H1 (cell line): ENCODE data around the gene MTIF3. TPM values are rescaled to one million over a fixed set of nuclear protein-coding genes. Genes with fewer than 3 reads are reported as not detected.

Experiments used
- CTCF ChIA-PET: fragments of 300-600 bp; sonication (Branson Sonifier 250); formaldehyde crosslinking; loops from one replicate; lab custom pipeline; 2021; ENCODE audit not compliant: partially characterized antibody; lab: Charles Lee
- POLR2A ChIA-PET: fragments of 300-600 bp; sonication (Branson Sonifier 250); formaldehyde crosslinking; loops from one replicate; lab custom pipeline; 2021; ENCODE audit warnings: inconsistent platforms; ENCODE audit not compliant: partially characterized antibody; lab: Charles Lee
- DNase-seq, 2 experiments: peaks; one replicate each; pipeline versions ENCODE4 v3.0.0 to v3.0.0-alpha.2; 2010 to 2022; ENCODE audit warnings: low spot score in 2 of 2, low read depth in 1 of 2, mixed read lengths in 1 of 2
- FAIRE-seq: peaks from 2 replicates; lab custom pipeline; 2011; peaks lifted over from hg19 to GRCh38; lab: Jason Lieb, UNC
- H2AFZ ChIP-seq: 2 replicates; pipeline ENCODE4 v1.8.1; 2012; ENCODE audit warnings: low read length, inconsistent platforms
- H2AK5ac ChIP-seq: 2 replicates; pipeline ENCODE4 v1.6.1; 2013; ENCODE audit warnings: low read depth, low read length
- H2BK120ac ChIP-seq: replicated peaks from 2 replicates; pipeline ENCODE3; 2013; ENCODE audit warnings: low read depth, low read length, inconsistent platforms
- H2BK12ac ChIP-seq: 2 replicates; pipeline ENCODE4 v1.6.1; 2013; ENCODE audit warnings: low read depth, low read length
- H2BK15ac ChIP-seq: 2 replicates; pipeline ENCODE4 v1.6.1; 2013; ENCODE audit warnings: low read length
- H2BK20ac ChIP-seq: 2 replicates; pipeline ENCODE4 v1.6.1; 2013; ENCODE audit warnings: low read length
- H2BK5ac ChIP-seq: 2 replicates; pipeline ENCODE4 v1.6.1; 2013; ENCODE audit warnings: low read depth, low read length
- H3K14ac ChIP-seq: 2 replicates; pipeline ENCODE4 v1.6.1; 2013; ENCODE audit warnings: inconsistent platforms; ENCODE audit not compliant: insufficient read length
- H3K18ac ChIP-seq: 2 replicates; pipeline ENCODE4 v1.6.1; 2013; ENCODE audit warnings: low read length; ENCODE audit errors: extremely low read depth
- H3K23ac ChIP-seq: 2 replicates; pipeline ENCODE4 v1.6.1; 2013; ENCODE audit warnings: inconsistent platforms; ENCODE audit not compliant: insufficient read length
- H3K23me2 ChIP-seq: 2 replicates; pipeline ENCODE4 v1.6.1; 2013; ENCODE audit warnings: low read depth, low read length
- H3K27ac ChIP-seq: 2 replicates; pipeline ENCODE4 v1.6.1; 2011; ENCODE audit warnings: low read depth, low read length, inconsistent platforms
- H3K27me3 ChIP-seq, 4 experiments: replicated peaks in 1 of 4; 1 replicate in 1 of 4; 2 replicates in 3 of 4; pipeline versions ENCODE4 v1.6.1 to v1.8.1; 2011 to 2013; ENCODE audit warnings: low read length in 3 of 4, mild to moderate bottlenecking in 3 of 4, inconsistent platforms in 2 of 4, mixed read lengths in 2 of 4, moderate library complexity in 1 of 4; ENCODE audit not compliant: control insufficient read depth in 3 of 4, insufficient read depth in 3 of 4; ENCODE audit errors: extremely low read depth in 1 of 4
- H3K36me3 ChIP-seq, 4 experiments: 2 replicates each; pipeline versions ENCODE4 v1.6.1 to v1.8.1; 2011 to 2013; ENCODE audit warnings: mild to moderate bottlenecking in 4 of 4, low read length in 3 of 4, moderate library complexity in 2 of 4, control low read depth in 1 of 4, inconsistent platforms in 1 of 4; ENCODE audit not compliant: insufficient read depth in 4 of 4, control insufficient read depth in 2 of 4
- H3K4ac ChIP-seq: replicated peaks from 2 replicates; pipeline ENCODE3; 2013; ENCODE audit warnings: low read length, low read depth, mixed read lengths, inconsistent platforms; ENCODE audit not compliant: insufficient read length
- H3K4me1 ChIP-seq, 4 experiments: replicated peaks in 1 of 4; 1 replicate in 1 of 4; 2 replicates in 3 of 4; pipeline versions ENCODE4 v1.6.1 to v1.8.1; 2011 to 2013; ENCODE audit warnings: low read length in 3 of 4, inconsistent platforms in 2 of 4, mixed read lengths in 1 of 4; ENCODE audit not compliant: insufficient read depth in 4 of 4, control insufficient read depth in 3 of 4
- H3K4me2 ChIP-seq, 2 experiments: 2 replicates each; pipeline versions ENCODE4 v1.6.1 to v1.8.1; 2011 to 2013; ENCODE audit warnings: low read depth in 2 of 2, low read length in 2 of 2, control low read depth in 1 of 2, inconsistent platforms in 1 of 2, mild to moderate bottlenecking in 1 of 2; ENCODE audit not compliant: insufficient read depth in 1 of 2
- H3K4me3 ChIP-seq, 4 experiments: fragments of 200-600, 300-600 bp in 1 of 4; sonication (generic), shearing (Covaris generic), sonication (Bioruptor Twin) in 1 of 4; 2 replicates each; pipeline versions ENCODE4 v1.5.1 to v1.8.1; 2011 to 2016; ENCODE audit warnings: low read length in 4 of 4, low read depth in 3 of 4, control low read depth in 2 of 4, inconsistent platforms in 2 of 4, mild to moderate bottlenecking in 2 of 4, mixed read lengths in 1 of 4, moderate library complexity in 1 of 4; ENCODE audit not compliant: insufficient read depth in 2 of 4; ENCODE audit errors: extremely low read depth in 1 of 4
- H3K56ac ChIP-seq: replicated peaks from 2 replicates; pipeline ENCODE3; 2013; ENCODE audit warnings: low read depth, mild to moderate bottlenecking, mixed read lengths, low read length, inconsistent platforms; ENCODE audit not compliant: insufficient read length
- H3K79me1 ChIP-seq: 2 replicates; pipeline ENCODE4 v1.6.1; 2013; ENCODE audit warnings: low read depth, low read length, control low read depth
- H3K79me2 ChIP-seq, 2 experiments: 2 replicates each; pipeline versions ENCODE4 v1.6.1 to v1.8.1; 2012 to 2013; ENCODE audit warnings: low read length in 2 of 2, mild to moderate bottlenecking in 2 of 2, inconsistent platforms in 1 of 2; ENCODE audit not compliant: insufficient read depth in 2 of 2, control insufficient read depth in 1 of 2
- H3K9ac ChIP-seq, 4 experiments: replicated peaks in 1 of 4; 1 replicate in 1 of 4; 2 replicates in 3 of 4; pipeline versions ENCODE4 v1.6.1 to v1.8.1; 2011 to 2013; ENCODE audit warnings: low read depth in 3 of 4, low read length in 3 of 4, control low read depth in 2 of 4, mild to moderate bottlenecking in 2 of 4, moderate library complexity in 2 of 4, inconsistent platforms in 1 of 4; ENCODE audit errors: extremely low read depth in 1 of 4
- H3K9me3 ChIP-seq, 2 experiments: 2 replicates each; pipeline versions ENCODE4 v1.6.1 to v1.8.1; 2012 to 2013; ENCODE audit warnings: mild to moderate bottlenecking in 2 of 2, moderate library complexity in 2 of 2, control low read depth in 1 of 2, inconsistent platforms in 1 of 2, low read depth in 1 of 2, low read length in 1 of 2, mixed read lengths in 1 of 2; ENCODE audit not compliant: insufficient read depth in 2 of 2
- H4K20me1 ChIP-seq, 2 experiments: replicated peaks in 1 of 2; 2 replicates each; pipeline versions ENCODE3 to v1.8.1; 2011 to 2013; ENCODE audit warnings: inconsistent platforms in 2 of 2, low read length in 2 of 2, mild to moderate bottlenecking in 1 of 2; ENCODE audit not compliant: insufficient read depth in 2 of 2, control insufficient read depth in 1 of 2
- H4K5ac ChIP-seq: 2 replicates; pipeline ENCODE4 v1.6.1; 2013; ENCODE audit warnings: low read length, low read depth, mixed read lengths, inconsistent platforms; ENCODE audit not compliant: insufficient read length
- H4K8ac ChIP-seq: 2 replicates; pipeline ENCODE4 v1.8.0; 2013; ENCODE audit warnings: mild to moderate bottlenecking, moderate library complexity, low read length, inconsistent platforms; ENCODE audit not compliant: insufficient read depth; ENCODE audit errors: extremely low read depth
- H4K91ac ChIP-seq: replicated peaks from 2 replicates; pipeline ENCODE3; 2013; ENCODE audit warnings: low read length, mixed read lengths, inconsistent platforms; ENCODE audit not compliant: insufficient read length
- ATF2 ChIP-seq: IDR thresholded peaks from 2 replicates; pipeline ENCODE4 v1.6.1; 2012; ENCODE audit warnings: low read length, inconsistent platforms
- CREB1 ChIP-seq: IDR thresholded peaks from 2 replicates; pipeline ENCODE4 v1.6.1; 2012; ENCODE audit warnings: inconsistent platforms
- NANOG ChIP-seq: IDR thresholded peaks from 2 replicates; pipeline ENCODE4 v1.6.1; 2011; ENCODE audit warnings: low read length, low read depth, mild to moderate bottlenecking, inconsistent platforms; ENCODE audit not compliant: insufficient read depth, poor library complexity, severe bottlenecking
- WGBS, 2 experiments: shearing (Covaris generic) in 1 of 2; methylation state at CpG; one replicate each; pipeline versions ENCODE4 v1.1.6 to v1.1.7; 2013 to 2015; ENCODE audit warnings: low lambda C conversion rate in 2 of 2, mixed read lengths in 2 of 2, inconsistent platforms in 1 of 2, low coverage in 1 of 2, missing lambda C conversion rate in 1 of 2; ENCODE audit not compliant: insufficient replicate concordance in 2 of 2, insufficient coverage in 1 of 2, insufficient read length in 1 of 2; ENCODE audit errors: extremely low coverage in 1 of 2, missing lambda C conversion rate in 1 of 2; 5-methylcytosine and 5-hydroxymethylcytosine counted together
- polyA plus RNA-seq, 7 experiments: library from polyadenylated mRNA; depleted of rRNA in 3 of 7; stranded (reverse) in 5 of 7; unstranded in 2 of 7; fragments of >200 nt in 5 of 7; fragments of 200-250 nt in 2 of 7; gene quantifications; 1 replicate in 5 of 7; 2 replicates in 1 of 7; 4 replicates in 1 of 7; pipeline versions ENCODE4 v1.2.1 to v1.2.3, GENCODE V29; 2011 to 2013; ENCODE audit warnings: missing spikeins in 2 of 7, mixed read lengths in 2 of 7
- total RNA-seq: library from RNA; stranded (reverse); fragmentation: NEBNext Ultra II Directional; extraction: Animal tissue kit (Norgen Biotek cat#: 25700); gene quantifications from 2 replicates; pipeline ENCODE4 v1.2.1, GENCODE V29; 2021
- TF ChIP-seq, protein P1 (sequence below): IDR thresholded peaks from 2 replicates; pipeline ENCODE4 v1.6.1; 2011; ENCODE audit warnings: low read depth, mild to moderate bottlenecking, low read length; ENCODE audit not compliant: insufficient read depth

MTIF3 gene
- total and polyA plus RNA-seq, 2 of the 8 experiments (the other 6 are each of a cell fraction or from before 2014, with no cell fraction given) = 29.4 to 36.4 TPM

GRCh38 chr13:27446986-27447583 lies 3.3 kb downstream of the MTIF3 start:
- Histone ChIP-seq H3K4me1 (peaks cover 2 to 6% (median 3%) of the 10 kb centered on the region in 4 experiments; a peak in 6 of 7 replicates), H2BK15ac (no peak overlapping the region), H4K8ac (no peak overlapping the region), H3K27me3 (no peaks in the 10 kb centered on the region), H3K79me1 (peaks cover 8% of the 10 kb centered on the region; the same call in 1 of the 2 replicates), H3K4me2 (no peak overlapping the region), H2BK20ac (no peak overlapping the region), H2AFZ (no peak overlapping the region), H3K9me3 (no peaks in the 10 kb centered on the region), H3K56ac (no peak overlapping the region), H3K27ac (no peak overlapping the region), H3K14ac (no peak overlapping the region), H2BK120ac (no peak overlapping the region), H2AK5ac (no peak overlapping the region), H3K18ac (no peak overlapping the region), H3K4ac (no peak overlapping the region), H2BK5ac (no peak overlapping the region), H4K20me1 (no peaks in the 10 kb centered on the region), H3K4me3 (no peak overlapping the region), H3K23ac (no peak overlapping the region), H3K79me2 (peaks cover 0 to 41% of the 10 kb centered on the region in 2 experiments; a peak in 3 of 4 replicates), H2BK12ac (no peak overlapping the region), H3K23me2 (peaks cover 7% of the 10 kb centered on the region), H4K91ac (no peak overlapping the region), H3K9ac (no peak overlapping the region), H3K36me3 (no peaks in the 10 kb centered on the region; a peak in 1 of 8 replicates), H4K5ac (no peak overlapping the region)
- CTCF ChIA-PET = interaction anchor here (1.2 kb wide), 1 partner anchor 380 kb away, joined by 3 read pairs; no protein-coding TSS in a partner anchor
- no peak for DNase-seq
- FAIRE-seq = no peak
- POLR2A ChIA-PET = interaction anchor here (0.6 kb wide), 1 partner anchor 14 kb away, joined by 4 read pairs; no protein-coding TSS in a partner anchor
- 88% methylated on average over 7 of the region's 7 CpGs; no CpG with 5 or more reads in 1 of the 2 experiments for WGBS, 2 experiments
- no peak for TF ChIP-seq CREB1
- no peak for TF ChIP-seq ATF2
- no peak for TF ChIP-seq NANOG
- TF ChIP-seq, protein P1, sequence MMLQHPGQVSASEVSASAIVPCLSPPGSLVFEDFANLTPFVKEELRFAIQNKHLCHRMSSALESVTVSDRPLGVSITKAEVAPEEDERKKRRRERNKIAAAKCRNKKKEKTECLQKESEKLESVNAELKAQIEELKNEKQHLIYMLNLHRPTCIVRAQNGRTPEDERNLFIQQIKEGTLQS = no peak
